GM18873 (cell line): ENCODE measurements around the gene PBX2.
"Not testable (repeated sequence)": the region's sequence is repeated elsewhere in the genome, so short reads cannot be mapped to it uniquely, and the experiment has no call there.

Source experiments
- ATAC-seq: cut with Tn5 transposase; IDR thresholded peaks from one replicate; pipeline ENCODE4 v1.9.1; 2021; ENCODE audit warnings: mild to moderate bottlenecking, moderate library complexity, moderate number of reproducible peaks; ENCODE audit not compliant: unreplicated experiment, low FRiP score

The PBX2 gene

GRCh38 chr6:32152769-32153563 lies 37.0 kb downstream of the PBX2 start:
- no peak for ATAC-seq

GRCh38 chr6:32151863-32152768 lies 37.9 kb downstream of the PBX2 start, which contains the start of gene PRRT1:
Gene PRRT1 (minus strand): TSS chr6:32151939. CDS start chr6:32151827, 112 bp downstream.
- no peak for ATAC-seq

- ATAC-seq = no peak
These were observed 38.7 kb downstream of the PBX2 start for GRCh38 chr6:32151181-32151862.

GRCh38 chr6:32149932-32150870 lies 39.8 kb downstream of the PBX2 start:
- ATAC-seq = no peak

- no peak for ATAC-seq
These were observed 40.8 kb downstream of the PBX2 start for GRCh38 chr6:32149092-32149755.

- no peak for ATAC-seq
These were observed 41.5 kb downstream of the PBX2 start for GRCh38 chr6:32148289-32149091.

GRCh38 chr6:32147401-32148132 lies 42.4 kb downstream of the PBX2 start:
- ATAC-seq = no peak

- ATAC-seq = no peak
These were observed 43.3 kb downstream of the PBX2 start for GRCh38 chr6:32146687-32147086.

GRCh38 chr6:32146287-32146686 lies 43.7 kb downstream of the PBX2 start:
- ATAC-seq = no peak

GRCh38 chr6:32144238-32144637 lies 45.8 kb downstream of the PBX2 start:
- ATAC-seq = not testable (repeated sequence)

- ATAC-seq = no peak
These were observed 49.5 kb downstream of the PBX2 start for GRCh38 chr6:32140420-32141046.

- no peak for ATAC-seq
These were observed 50.4 kb downstream of the PBX2 start for GRCh38 chr6:32139590-32139989.

- ATAC-seq = no peak
These were observed 52.5 kb downstream of the PBX2 start for GRCh38 chr6:32137454-32137853.
